Measurements from ENCODE around the gene COPS2.
"Not testable (repeated sequence)": the region's sequence is repeated elsewhere in the genome, so short reads cannot be mapped to it uniquely, and the experiment has no call there.

DNA sequence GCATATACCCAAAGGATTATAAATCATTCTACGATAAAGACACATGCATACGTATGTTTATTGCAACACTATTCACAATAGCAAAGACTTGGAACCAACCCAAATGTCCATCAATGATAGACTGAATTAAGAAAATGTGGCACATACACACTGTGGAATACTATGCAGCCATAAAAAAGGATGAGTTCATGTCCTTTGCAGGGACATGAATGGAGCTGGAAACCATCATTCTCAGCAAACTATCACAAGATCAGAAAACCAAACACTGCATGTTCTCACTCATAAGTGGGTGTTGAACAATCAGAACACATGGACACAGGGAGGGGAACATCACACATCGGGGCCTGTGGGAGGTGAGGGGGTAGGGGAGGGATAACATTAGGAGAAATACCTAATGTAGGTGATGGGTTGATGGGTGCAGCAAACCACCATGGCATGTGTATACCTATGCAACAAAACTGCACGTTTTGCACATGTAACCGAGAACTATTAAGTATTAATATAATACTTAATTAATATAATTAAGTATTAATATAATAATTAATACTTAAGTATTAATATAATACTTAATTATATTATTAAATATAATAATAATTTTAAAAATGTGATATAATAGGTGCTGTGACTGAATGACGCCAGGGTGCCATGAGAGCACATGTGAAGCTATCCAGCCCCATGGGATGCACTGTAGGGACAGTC lies 80.7 kb downstream of the COPS2 start:
- TF ChIP-seq, protein P1, sequence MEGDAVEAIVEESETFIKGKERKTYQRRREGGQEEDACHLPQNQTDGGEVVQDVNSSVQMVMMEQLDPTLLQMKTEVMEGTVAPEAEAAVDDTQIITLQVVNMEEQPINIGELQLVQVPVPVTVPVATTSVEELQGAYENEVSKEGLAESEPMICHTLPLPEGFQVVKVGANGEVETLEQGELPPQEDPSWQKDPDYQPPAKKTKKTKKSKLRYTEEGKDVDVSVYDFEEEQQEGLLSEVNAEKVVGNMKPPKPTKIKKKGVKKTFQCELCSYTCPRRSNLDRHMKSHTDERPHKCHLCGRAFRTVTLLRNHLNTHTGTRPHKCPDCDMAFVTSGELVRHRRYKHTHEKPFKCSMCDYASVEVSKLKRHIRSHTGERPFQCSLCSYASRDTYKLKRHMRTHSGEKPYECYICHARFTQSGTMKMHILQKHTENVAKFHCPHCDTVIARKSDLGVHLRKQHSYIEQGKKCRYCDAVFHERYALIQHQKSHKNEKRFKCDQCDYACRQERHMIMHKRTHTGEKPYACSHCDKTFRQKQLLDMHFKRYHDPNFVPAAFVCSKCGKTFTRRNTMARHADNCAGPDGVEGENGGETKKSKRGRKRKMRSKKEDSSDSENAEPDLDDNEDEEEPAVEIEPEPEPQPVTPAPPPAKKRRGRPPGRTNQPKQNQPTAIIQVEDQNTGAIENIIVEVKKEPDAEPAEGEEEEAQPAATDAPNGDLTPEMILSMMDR (conservative IDR thresholded peaks at IDR 0.05 in 1 of 2, IDR thresholded peaks at IDR 0.05 in 1 of 2; ENCODE audit: extremely low read depth in 1 of 2, insufficient read depth in 1 of 2, low read depth in 1 of 2, low read length in 2 of 2) = not testable (repeated sequence)
- TF ChIP-seq EZH2 (IDR thresholded peaks at IDR 0.05; ENCODE audit: borderline replicate concordance, low read length) = not testable (repeated sequence)

Measured in mammary epithelial cell (primary cell).